22Rv1 (cell line): Measurements from ENCODE around the gene HEATR1.
"Not testable (repeated sequence)": the region's sequence is repeated elsewhere in the genome, so short reads cannot be mapped to it uniquely, and the experiment has no call there.

ENCODE experiments used
- H3K27ac ChIP-seq: fragments of 450-650 bp; 2 replicates; pipeline ENCODE4 v1.5.1; 2017
- ZFX ChIP-seq: fragments of 450-650 bp; IDR thresholded peaks from 2 replicates; pipeline ENCODE4 v1.6.1; 2017; ENCODE audit warnings: antibody characterized with exemption, borderline replicate concordance
- TF ChIP-seq, protein P1 (sequence below): fragments of 450-650 bp; IDR thresholded peaks from 2 replicates; pipeline ENCODE4 v1.5.1; 2017; ENCODE audit warnings: mild to moderate bottlenecking

Gene HEATR1

DNA sequence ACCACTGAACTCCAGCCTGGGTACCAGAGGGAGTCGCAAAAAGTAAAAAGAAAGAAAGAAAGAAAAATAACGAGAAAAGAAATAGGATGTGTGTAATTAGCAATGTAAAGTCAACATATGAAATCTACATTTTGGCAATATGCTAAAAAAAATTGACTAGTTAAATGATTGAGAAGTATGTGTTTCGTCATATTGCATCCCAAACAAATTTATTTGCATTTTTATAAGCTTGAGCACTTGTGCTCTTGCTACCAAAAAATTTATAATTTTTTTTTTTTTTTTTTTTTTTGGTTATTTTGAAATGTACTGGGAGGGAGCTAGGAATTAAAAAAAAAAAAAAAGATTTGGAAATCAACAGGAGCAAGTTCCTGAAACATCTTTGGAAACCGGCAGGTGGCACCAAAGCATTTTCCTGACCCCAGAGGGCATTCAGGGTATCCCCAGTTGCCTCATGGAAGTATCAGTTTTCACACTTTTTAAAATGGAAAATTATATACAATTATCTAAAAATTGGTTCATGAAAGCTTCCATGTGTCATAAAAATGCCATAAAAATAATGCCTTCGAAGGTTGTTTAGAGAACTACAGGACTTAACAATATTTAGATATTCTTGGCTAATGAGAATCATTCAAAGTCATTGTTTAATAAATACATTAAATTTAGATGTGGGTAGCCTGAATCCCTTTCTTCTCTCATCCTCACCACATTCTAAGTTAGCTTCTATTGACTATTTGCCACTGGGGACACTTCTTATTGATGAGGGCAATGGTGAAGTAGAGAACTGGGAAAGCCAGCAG is 4.8 kb upstream of the HEATR1 start:
- H3K27ac ChIP-seq: no peak overlapping the region
- TF ChIP-seq, protein P1, sequence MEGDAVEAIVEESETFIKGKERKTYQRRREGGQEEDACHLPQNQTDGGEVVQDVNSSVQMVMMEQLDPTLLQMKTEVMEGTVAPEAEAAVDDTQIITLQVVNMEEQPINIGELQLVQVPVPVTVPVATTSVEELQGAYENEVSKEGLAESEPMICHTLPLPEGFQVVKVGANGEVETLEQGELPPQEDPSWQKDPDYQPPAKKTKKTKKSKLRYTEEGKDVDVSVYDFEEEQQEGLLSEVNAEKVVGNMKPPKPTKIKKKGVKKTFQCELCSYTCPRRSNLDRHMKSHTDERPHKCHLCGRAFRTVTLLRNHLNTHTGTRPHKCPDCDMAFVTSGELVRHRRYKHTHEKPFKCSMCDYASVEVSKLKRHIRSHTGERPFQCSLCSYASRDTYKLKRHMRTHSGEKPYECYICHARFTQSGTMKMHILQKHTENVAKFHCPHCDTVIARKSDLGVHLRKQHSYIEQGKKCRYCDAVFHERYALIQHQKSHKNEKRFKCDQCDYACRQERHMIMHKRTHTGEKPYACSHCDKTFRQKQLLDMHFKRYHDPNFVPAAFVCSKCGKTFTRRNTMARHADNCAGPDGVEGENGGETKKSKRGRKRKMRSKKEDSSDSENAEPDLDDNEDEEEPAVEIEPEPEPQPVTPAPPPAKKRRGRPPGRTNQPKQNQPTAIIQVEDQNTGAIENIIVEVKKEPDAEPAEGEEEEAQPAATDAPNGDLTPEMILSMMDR: peak; percentile 90
- no peak for TF ChIP-seq ZFX

DNA sequence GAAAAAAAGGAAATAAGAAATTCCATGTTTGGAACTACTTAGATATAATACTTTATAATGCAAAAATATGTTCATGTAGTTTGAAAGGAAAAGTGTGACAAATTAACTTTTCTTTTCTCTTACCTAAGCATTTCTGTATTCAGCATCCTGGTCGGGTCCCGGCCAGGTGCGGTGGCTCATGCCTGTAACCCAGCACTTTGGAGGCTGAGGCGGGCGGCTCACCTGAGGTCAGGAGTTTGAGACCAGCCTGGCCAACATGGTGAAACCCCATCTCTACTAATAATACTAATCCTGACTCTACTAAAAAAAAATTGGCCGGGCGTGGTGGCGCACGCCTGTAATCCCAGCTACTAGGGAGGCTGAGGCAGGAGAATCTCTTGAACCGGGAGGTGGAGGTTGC is 3.3 kb upstream of the HEATR1 start:
- H3K27ac ChIP-seq: not testable (repeated sequence)

DNA sequence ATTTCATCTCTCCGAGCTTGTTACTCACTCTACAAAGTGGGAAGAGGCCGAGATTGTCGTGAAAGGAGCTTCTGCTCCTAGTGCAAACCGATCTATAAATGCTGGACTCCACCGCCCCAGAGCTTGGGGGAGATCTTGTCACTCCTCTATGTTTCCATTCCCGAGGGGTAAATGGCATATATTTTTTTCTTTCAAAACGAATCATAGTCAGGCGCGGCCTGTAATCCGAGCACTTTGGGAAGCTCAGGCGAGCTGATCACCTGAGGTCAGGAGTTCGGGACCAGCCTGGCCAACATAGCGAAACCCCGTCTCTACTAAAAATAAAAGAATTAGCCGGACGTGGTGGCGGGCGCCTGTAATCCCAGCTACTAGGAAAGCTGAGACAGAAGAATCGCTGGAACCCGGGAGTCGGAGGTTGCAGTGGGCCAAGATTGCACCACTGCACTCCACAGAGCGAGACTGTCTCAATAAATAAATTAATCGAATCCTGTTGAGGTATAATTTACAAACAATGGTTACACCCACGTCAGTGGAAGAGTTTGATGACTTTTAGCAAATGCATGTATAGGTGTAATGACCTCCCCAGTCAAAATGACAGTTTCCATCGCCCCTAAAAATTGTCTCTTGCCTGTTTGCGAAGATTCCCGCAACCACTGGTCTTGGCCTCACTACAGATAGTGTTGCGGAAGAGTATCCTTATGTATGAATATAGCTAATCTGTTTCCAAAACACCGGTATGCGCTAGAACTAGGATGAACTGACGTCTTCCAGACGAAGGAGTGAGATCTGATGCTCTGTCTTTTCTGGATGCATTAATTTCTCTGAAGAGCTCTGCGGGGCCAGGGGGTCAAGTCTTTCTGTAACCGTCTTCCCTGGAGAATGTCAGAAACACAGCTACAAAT is 840 bp upstream of the HEATR1 start:
- no peak for TF ChIP-seq ZFX
- TF ChIP-seq, protein P1: 0 out of 2 replicates have a peak, but pooled peaks have one; percentile 2
- H3K27ac ChIP-seq: peak overlapping the region; percentile 95

DNA sequence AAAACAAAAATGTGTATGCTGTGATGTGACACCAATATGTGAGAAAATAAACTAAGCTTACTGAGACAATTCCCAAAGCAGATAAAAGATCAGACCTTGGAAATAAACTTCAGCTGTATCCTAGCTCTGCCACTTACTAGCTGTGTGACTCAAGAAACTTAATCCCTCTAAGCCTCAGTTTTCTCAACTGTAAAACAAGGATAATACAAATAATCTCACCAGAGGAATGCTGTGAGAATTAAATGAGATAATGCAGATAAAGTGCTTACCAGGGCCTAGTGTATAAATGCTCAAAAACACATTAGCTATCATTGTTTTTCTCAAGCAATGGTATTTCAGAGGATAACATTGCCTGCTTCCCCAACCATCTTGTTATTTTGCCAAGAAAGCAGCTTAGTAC is 2.1 kb downstream of the HEATR1 start:
- H3K27ac ChIP-seq: no peak overlapping the region
- no peak for TF ChIP-seq ZFX
- TF ChIP-seq, protein P1: no peak

DNA sequence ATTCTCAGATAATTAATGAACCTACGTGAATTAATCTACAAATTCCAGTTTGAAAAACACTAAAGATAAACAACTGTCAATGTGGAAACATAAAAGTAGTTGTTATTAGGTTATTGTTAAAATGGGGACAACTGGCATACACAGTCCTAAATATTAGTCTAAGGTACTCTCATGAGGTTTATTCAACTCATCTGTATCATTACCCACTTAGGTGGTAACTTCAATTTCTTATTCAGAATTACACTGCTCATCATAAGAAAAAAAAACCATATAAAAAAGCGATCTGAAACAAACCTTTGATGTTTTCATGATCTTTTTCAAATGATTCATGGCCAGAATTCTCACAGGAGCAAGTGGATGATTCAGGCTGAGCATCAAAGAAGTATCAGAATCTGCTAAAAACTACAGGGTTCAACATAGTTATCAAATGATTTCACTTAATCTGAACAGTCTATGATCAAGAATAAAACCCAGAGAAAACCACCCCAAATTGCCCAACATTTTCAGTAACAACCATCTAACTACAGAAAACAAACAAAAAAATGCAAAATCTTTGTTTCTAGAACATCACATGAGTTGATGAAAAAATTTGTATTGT is 13.7 kb downstream of the HEATR1 start:
- TF ChIP-seq, protein P1: no peak
- no peak for TF ChIP-seq ZFX
- H3K27ac ChIP-seq: no peak overlapping the region

DNA sequence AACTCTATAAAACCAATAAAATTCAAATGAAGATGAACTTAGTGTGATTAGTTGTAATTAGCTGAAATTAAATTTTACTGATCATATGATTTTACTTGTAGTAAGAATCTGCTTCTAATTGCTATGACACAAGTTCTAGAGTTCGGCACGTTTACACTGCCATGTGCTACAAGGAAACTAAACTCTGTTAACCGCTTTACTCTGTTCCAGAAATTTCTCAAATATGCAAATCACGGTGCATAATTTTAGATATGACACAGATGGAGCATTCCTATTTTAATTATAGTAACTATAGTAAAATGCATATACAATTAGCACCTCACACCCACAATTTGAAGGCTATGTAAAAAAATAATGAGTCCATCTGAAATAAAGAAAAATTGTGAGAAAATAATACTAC is 14.8 kb downstream of the HEATR1 start:
- TF ChIP-seq ZFX: no peak
- TF ChIP-seq, protein P1: no peak
- no peak overlapping the region for H3K27ac ChIP-seq

DNA sequence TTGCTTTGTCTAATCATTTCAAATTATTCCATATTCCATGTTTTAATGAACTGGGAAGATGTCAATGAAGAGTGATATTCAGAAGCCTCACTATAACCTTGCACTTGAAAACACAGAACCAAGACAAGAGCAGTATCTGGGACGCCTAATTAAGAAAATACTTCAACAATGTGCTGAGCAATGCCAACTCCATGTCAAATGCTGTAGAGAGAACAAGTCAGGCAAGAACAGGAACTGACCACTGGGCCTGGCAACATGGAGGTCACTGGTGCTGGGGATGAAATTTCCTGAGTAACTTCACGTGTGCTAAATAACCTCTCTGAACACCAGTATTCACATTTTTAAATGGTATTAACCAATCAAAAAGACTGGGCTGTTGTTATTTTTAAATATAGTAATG is 22.8 kb downstream of the HEATR1 start:
- TF ChIP-seq, protein P1: no peak
- TF ChIP-seq ZFX: no peak
- H3K27ac ChIP-seq: no peak overlapping the region

DNA sequence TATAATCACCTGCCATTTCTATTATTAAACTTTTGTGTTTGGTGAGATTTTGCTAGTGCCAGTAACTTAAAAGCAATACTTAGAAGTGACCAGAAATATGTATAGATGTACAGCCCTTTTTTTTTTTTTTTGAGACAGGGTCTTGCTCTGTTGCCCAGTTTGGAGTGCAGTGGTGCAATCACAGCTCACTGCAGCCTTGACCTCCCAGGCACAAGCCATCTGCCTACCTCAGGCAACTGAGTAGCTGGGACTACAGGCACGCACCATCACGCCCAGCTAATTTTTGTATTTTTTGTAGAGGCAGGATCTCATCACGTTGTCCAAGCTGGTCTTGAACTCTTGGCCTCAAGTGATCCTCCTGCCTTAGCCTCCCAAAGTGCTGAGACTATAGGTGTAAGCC is 23.9 kb downstream of the HEATR1 start:
- H3K27ac ChIP-seq: not testable (repeated sequence)
